SK-N-SH treated with all-trans-retinoic acid at 6 μM for 48 hours (cell line): ENCODE data around the gene INSL3.
"Not testable (repeated sequence)": the region's sequence is repeated elsewhere in the genome, so short reads cannot be mapped to it uniquely, and the experiment has no call there.

Experiments used
- ATAC-seq: fragments of 200-7000 bp; cut with Tn5 transposase; 3 replicates; pipeline ENCODE4 v1.9.1; 2020; ENCODE audit warnings: mild to moderate bottlenecking, moderate library complexity
- ARNTL ChIP-seq: fragments of 450-650 bp; formaldehyde crosslinking; IDR thresholded peaks from 2 replicates; pipeline ENCODE4 v1.5.0; 2020; ENCODE audit warnings: low read depth, mild to moderate bottlenecking, moderate library complexity, borderline replicate concordance
- BACH2 ChIP-seq: fragments of 250-450 bp; sonication (Bioruptor Pico); IDR thresholded peaks from 2 replicates; pipeline ENCODE4 v1.9.0; 2021; ENCODE audit warnings: mild to moderate bottlenecking, borderline replicate concordance
- GLIS3 ChIP-seq: fragments of 250-450 bp; sonication (Bioruptor Pico); IDR thresholded peaks from 2 replicates; pipeline ENCODE4 v1.5.0; 2020; ENCODE audit warnings: mild to moderate bottlenecking, moderate library complexity
- ISL1 ChIP-seq: fragments of 250-450 bp; sonication (Bioruptor Pico); IDR thresholded peaks from 2 replicates; pipeline ENCODE4 v2.1.2; 2022; ENCODE audit warnings: mild to moderate bottlenecking, moderate library complexity
- OSR1 ChIP-seq: fragments of 250-450 bp; sonication (Bioruptor Pico); IDR thresholded peaks from 2 replicates; pipeline ENCODE4 v1.8.0; 2022; ENCODE audit warnings: moderate library complexity, mild to moderate bottlenecking, inconsistent platforms
- PPARA ChIP-seq: fragments of 250-450 bp; sonication (Bioruptor Pico); IDR thresholded peaks from 2 replicates; pipeline ENCODE4 v1.5.0; 2020; ENCODE audit warnings: mild to moderate bottlenecking, borderline replicate concordance
- RARB ChIP-seq: fragments of 250-450 bp; sonication (Bioruptor Pico); IDR thresholded peaks from 2 replicates; pipeline ENCODE4 v1.8.0; 2021; ENCODE audit warnings: mild to moderate bottlenecking, moderate library complexity
- SNAI2 ChIP-seq: fragments of 250-450 bp; sonication (Bioruptor Pico); IDR thresholded peaks from 2 replicates; pipeline ENCODE4 v1.5.0; 2020; ENCODE audit warnings: mild to moderate bottlenecking, moderate library complexity
- TCF4 ChIP-seq: fragments of 250-450 bp; sonication (Bioruptor Pico); IDR thresholded peaks from 2 replicates; pipeline ENCODE4 v1.8.0; 2021; ENCODE audit warnings: mild to moderate bottlenecking, moderate library complexity, borderline replicate concordance
- TOX ChIP-seq: fragments of 250-450 bp; sonication (Bioruptor Pico); IDR thresholded peaks from 2 replicates; pipeline ENCODE4 v1.8.0; 2021; ENCODE audit warnings: mild to moderate bottlenecking, moderate library complexity, borderline replicate concordance
- ZFP3 ChIP-seq: fragments of 250-450 bp; sonication (Bioruptor Pico); IDR thresholded peaks from 2 replicates; pipeline ENCODE4 v1.5.0; 2020; ENCODE audit warnings: mild to moderate bottlenecking, moderate library complexity
- ZNF565 ChIP-seq: fragments of 450-650 bp; formaldehyde crosslinking; conservative IDR thresholded peaks from 2 replicates; pipeline ENCODE4 v1.5.0; 2020; ENCODE audit warnings: low read depth, mild to moderate bottlenecking, moderate library complexity
- ZNF70 ChIP-seq: fragments of 450-650 bp; formaldehyde crosslinking; IDR thresholded peaks from 2 replicates; pipeline ENCODE4 v1.5.0; 2020; ENCODE audit warnings: mild to moderate bottlenecking, moderate library complexity
- ZNF8 ChIP-seq: fragments of 450-650 bp; formaldehyde crosslinking; IDR thresholded peaks from 2 replicates; pipeline ENCODE4 v1.5.0; 2020; ENCODE audit warnings: mild to moderate bottlenecking, moderate library complexity
- TF ChIP-seq, protein P1 (sequence below): fragments of 250-450 bp; sonication (Bioruptor Pico); IDR thresholded peaks from 2 replicates; pipeline ENCODE4 v1.5.1; 2020; ENCODE audit warnings: low read depth, mild to moderate bottlenecking, moderate library complexity
- TF ChIP-seq, protein P2 (sequence below): fragments of 250-450 bp; sonication (Bioruptor Pico); IDR thresholded peaks from 2 replicates; pipeline ENCODE4 v1.8.0; 2020; ENCODE audit warnings: mild to moderate bottlenecking, moderate library complexity, borderline replicate concordance
- TF ChIP-seq, protein P3 (sequence below): fragments of 250-450 bp; sonication (Bioruptor Pico); IDR thresholded peaks from 2 replicates; pipeline ENCODE4 v1.5.1; 2021; ENCODE audit warnings: mild to moderate bottlenecking, moderate library complexity
- TF ChIP-seq, protein P4 (sequence below): fragments of 250-450 bp; sonication (Bioruptor Pico); IDR thresholded peaks from 2 replicates; pipeline ENCODE4 v1.8.0; 2021; ENCODE audit warnings: low read depth, mild to moderate bottlenecking, moderate library complexity, borderline replicate concordance
- TF ChIP-seq, protein P5 (sequence below): fragments of 250-450 bp; sonication (Bioruptor Pico); IDR thresholded peaks from 2 replicates; pipeline ENCODE4 v1.5.0; 2020; ENCODE audit warnings: mild to moderate bottlenecking, moderate library complexity

INSL3 gene

DNA sequence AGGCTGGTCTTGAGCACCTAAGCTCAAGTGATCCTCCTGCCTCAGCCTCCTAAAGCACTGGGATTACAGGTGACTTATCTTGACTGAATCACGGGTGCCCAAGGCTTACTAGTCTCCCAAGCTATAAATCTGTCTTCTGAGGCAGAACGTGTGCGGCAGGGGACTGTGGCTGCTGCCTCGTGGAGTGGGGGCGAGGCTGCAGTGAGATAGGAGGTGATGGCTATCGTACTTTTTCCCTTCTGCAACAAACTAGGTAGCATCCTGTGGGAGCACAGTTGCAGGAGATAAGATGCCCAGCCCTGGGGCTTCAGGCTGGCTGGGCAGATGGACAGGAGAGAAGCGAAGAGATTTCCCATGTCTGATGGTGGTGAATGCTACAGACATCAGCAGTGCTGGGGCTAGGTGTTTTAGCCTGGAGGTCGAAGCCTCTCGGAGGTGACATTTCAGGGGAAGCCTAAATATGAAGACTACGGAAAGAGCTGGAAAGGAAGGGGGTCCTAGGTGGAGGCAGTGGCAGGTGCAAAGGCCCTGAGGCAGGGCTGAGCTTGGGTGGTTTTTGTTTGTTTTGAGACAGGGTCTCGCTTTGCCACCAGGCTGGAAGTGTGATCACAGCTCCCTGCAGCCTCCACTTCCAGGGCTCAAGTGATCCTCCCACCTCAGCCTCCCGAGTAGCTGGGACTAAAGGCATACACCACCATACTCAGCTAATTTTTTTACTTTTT lies 19.0 kb downstream of the INSL3 start (continued):
- TF ChIP-seq, protein P1, sequence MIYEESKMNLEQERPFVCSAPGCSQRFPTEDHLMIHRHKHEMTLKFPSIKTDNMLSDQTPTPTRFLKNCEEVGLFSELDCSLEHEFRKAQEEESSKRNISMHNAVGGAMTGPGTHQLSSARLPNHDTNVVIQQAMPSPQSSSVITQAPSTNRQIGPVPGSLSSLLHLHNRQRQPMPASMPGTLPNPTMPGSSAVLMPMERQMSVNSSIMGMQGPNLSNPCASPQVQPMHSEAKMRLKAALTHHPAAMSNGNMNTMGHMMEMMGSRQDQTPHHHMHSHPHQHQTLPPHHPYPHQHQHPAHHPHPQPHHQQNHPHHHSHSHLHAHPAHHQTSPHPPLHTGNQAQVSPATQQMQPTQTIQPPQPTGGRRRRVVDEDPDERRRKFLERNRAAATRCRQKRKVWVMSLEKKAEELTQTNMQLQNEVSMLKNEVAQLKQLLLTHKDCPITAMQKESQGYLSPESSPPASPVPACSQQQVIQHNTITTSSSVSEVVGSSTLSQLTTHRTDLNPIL (CRISPR knock-in tag) = no peak
- TF ChIP-seq GLIS3 (CRISPR knock-in tag) (no peak), ARNTL (no peak), ZFP3 (CRISPR knock-in tag) (no peak)

DNA sequence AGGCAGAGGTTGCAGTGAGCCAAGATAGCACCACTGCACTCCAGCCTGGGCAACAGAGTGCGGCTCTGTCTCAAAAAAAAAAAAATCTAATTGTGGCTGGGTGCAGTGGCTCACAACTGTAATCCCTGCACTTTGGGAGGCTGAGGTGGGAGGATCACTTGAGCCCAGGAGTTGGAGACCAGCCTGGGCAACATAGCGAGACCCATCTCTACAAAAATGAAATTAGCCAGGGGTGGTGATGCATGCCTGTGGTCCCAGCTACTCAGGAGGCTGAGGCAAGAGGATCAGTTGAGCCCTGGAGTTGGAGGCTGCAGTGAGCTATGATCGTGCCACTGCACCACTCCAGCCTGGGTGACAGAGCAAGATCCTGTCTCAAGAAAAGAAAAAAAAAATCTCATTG lies 22.7 kb downstream of the INSL3 start:
- not testable (repeated sequence) for ATAC-seq

DNA sequence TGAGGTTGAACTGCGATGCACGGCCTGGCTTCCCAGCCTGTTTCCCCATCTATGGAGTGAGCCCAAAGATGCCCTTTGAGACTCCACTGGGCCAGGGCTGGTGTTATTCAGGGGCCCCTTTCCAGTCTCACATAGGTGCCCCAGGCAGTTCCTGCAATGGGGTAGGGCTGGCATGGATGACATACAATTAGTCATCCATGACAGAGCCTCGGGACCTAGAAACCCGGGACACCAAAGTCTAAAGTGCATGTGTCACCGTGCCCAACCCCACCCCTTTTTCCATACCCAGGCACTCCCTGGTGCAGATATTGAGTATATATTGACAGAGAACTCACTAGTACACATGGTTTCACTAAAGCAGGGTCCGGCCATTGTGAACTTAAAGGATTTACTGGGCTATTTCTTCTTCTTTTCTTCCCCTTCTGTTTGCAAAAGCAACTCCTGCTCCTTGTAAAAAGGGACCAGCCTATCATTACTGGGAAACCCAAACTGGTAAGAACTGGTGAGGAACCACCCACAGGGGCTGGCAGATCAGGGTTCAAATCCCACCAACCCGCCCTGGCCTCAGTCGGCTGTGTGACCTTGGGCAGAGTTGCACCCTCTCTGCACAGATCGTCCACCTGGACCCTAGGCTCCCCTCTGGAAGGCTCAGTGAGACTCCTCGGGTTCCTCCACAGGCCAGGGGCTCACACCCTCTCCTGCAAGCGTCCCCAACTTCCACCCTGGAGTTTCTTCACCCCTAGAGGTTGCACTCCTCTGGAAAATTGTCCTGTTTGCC lies 23.7 kb downstream of the INSL3 start:
- TF ChIP-seq, protein P2, sequence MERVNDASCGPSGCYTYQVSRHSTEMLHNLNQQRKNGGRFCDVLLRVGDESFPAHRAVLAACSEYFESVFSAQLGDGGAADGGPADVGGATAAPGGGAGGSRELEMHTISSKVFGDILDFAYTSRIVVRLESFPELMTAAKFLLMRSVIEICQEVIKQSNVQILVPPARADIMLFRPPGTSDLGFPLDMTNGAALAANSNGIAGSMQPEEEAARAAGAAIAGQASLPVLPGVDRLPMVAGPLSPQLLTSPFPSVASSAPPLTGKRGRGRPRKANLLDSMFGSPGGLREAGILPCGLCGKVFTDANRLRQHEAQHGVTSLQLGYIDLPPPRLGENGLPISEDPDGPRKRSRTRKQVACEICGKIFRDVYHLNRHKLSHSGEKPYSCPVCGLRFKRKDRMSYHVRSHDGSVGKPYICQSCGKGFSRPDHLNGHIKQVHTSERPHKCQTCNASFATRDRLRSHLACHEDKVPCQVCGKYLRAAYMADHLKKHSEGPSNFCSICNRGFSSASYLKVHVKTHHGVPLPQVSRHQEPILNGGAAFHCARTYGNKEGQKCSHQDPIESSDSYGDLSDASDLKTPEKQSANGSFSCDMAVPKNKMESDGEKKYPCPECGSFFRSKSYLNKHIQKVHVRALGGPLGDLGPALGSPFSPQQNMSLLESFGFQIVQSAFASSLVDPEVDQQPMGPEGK = no peak
- TF ChIP-seq SNAI2 = no peak
- no peak for TF ChIP-seq ZNF70 (CRISPR knock-in tag)
- no peak for TF ChIP-seq ZNF565 (CRISPR knock-in tag)
- no peak for TF ChIP-seq RARB (CRISPR knock-in tag)
- TF ChIP-seq, protein P3, sequence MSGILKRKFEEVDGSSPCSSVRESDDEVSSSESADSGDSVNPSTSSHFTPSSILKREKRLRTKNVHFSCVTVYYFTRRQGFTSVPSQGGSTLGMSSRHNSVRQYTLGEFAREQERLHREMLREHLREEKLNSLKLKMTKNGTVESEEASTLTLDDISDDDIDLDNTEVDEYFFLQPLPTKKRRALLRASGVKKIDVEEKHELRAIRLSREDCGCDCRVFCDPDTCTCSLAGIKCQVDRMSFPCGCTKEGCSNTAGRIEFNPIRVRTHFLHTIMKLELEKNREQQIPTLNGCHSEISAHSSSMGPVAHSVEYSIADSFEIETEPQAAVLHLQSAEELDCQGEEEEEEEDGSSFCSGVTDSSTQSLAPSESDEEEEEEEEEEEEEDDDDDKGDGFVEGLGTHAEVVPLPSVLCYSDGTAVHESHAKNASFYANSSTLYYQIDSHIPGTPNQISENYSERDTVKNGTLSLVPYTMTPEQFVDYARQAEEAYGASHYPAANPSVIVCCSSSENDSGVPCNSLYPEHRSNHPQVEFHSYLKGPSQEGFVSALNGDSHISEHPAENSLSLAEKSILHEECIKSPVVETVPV (CRISPR knock-in tag) = no peak
- TF ChIP-seq, protein P1 (CRISPR knock-in tag) = no peak
- no peak for TF ChIP-seq TOX (CRISPR knock-in tag)
- TF ChIP-seq ISL1 (CRISPR knock-in tag) = no peak
- TF ChIP-seq GLIS3 (CRISPR knock-in tag) = no peak
- no peak for TF ChIP-seq BACH2 (CRISPR knock-in tag)
- no peak for TF ChIP-seq TCF4 (CRISPR knock-in tag)
- no peak for TF ChIP-seq ARNTL
- TF ChIP-seq PPARA = no peak
- no peak for TF ChIP-seq ZNF8 (CRISPR knock-in tag)
- TF ChIP-seq OSR1 (CRISPR knock-in tag) = no peak
- TF ChIP-seq, protein P4, sequence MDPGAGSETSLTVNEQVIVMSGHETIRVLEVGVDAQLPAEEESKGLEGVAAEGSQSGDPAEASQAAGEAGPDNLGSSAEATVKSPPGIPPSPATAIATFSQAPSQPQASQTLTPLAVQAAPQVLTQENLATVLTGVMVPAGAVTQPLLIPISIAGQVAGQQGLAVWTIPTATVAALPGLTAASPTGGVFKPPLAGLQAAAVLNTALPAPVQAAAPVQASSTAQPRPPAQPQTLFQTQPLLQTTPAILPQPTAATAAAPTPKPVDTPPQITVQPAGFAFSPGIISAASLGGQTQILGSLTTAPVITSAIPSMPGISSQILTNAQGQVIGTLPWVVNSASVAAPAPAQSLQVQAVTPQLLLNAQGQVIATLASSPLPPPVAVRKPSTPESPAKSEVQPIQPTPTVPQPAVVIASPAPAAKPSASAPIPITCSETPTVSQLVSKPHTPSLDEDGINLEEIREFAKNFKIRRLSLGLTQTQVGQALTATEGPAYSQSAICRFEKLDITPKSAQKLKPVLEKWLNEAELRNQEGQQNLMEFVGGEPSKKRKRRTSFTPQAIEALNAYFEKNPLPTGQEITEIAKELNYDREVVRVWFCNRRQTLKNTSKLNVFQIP = no peak
- TF ChIP-seq, protein P5, sequence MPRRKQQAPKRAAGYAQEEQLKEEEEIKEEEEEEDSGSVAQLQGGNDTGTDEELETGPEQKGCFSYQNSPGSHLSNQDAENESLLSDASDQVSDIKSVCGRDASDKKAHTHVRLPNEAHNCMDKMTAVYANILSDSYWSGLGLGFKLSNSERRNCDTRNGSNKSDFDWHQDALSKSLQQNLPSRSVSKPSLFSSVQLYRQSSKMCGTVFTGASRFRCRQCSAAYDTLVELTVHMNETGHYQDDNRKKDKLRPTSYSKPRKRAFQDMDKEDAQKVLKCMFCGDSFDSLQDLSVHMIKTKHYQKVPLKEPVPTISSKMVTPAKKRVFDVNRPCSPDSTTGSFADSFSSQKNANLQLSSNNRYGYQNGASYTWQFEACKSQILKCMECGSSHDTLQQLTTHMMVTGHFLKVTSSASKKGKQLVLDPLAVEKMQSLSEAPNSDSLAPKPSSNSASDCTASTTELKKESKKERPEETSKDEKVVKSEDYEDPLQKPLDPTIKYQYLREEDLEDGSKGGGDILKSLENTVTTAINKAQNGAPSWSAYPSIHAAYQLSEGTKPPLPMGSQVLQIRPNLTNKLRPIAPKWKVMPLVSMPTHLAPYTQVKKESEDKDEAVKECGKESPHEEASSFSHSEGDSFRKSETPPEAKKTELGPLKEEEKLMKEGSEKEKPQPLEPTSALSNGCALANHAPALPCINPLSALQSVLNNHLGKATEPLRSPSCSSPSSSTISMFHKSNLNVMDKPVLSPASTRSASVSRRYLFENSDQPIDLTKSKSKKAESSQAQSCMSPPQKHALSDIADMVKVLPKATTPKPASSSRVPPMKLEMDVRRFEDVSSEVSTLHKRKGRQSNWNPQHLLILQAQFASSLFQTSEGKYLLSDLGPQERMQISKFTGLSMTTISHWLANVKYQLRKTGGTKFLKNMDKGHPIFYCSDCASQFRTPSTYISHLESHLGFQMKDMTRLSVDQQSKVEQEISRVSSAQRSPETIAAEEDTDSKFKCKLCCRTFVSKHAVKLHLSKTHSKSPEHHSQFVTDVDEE = no peak
- no peak for ATAC-seq
